Immature natural killer cell (primary cell): ENCODE measurements around the gene ICE2. TPM values are rescaled to one million over a fixed set of nuclear protein-coding genes. Genes with fewer than 3 reads are reported as not detected.
A peak's percentile ranks its signal among the peaks of the same experiment; 100 is the strongest.

Source experiments
- DNase-seq, 3 donors: peaks; one replicate each; pipeline ENCODE4 v3.0.0; 2022; ENCODE audit warnings: mixed read lengths in 1 of 3
- H3K27ac Mint-ChIP-seq, 6 donors: one replicate each; pipeline ENCODE4 v1.8.0; 2020; ENCODE audit warnings: mixed read lengths in 6 of 6, mild to moderate bottlenecking in 5 of 6, inconsistent platforms in 4 of 6, moderate library complexity in 3 of 6
- H3K27me3 Mint-ChIP-seq, 3 donors: one replicate each; pipeline ENCODE4 v1.8.0; 2020 to 2021; ENCODE audit warnings: low read depth in 3 of 3, mild to moderate bottlenecking in 3 of 3, mixed read lengths in 3 of 3, moderate library complexity in 3 of 3, inconsistent platforms in 1 of 3
- H3K36me3 Mint-ChIP-seq, 3 donors: one replicate each; pipeline ENCODE4 v1.8.0; 2020; ENCODE audit warnings: mixed read lengths in 3 of 3, inconsistent platforms in 2 of 3, mild to moderate bottlenecking in 2 of 3
- H3K4me1 Mint-ChIP-seq, 2 donors: one replicate each; pipeline ENCODE4 v1.8.0; 2020; ENCODE audit warnings: inconsistent platforms in 2 of 2, mild to moderate bottlenecking in 2 of 2, mixed read lengths in 2 of 2, moderate library complexity in 1 of 2
- H3K4me3 Mint-ChIP-seq, 5 donors: one replicate each; pipeline ENCODE4 v1.8.0; 2020; ENCODE audit warnings: mild to moderate bottlenecking in 5 of 5, mixed read lengths in 5 of 5, inconsistent platforms in 3 of 5, moderate library complexity in 3 of 5
- H3K9me3 Mint-ChIP-seq, 6 donors: one replicate each; pipeline ENCODE4 v1.8.0; 2020; ENCODE audit warnings: mild to moderate bottlenecking in 6 of 6, mixed read lengths in 6 of 6, inconsistent platforms in 4 of 6, moderate library complexity in 3 of 6
- polyA plus RNA-seq, 3 donors: library from polyadenylated mRNA; unstranded; fragments of 300-500 nt; fragmentation: Illumina TruSeq; gene quantifications; one replicate each; pipeline ENCODE4 v1.2.3, GENCODE V29; 2021

ICE2 gene
- polyA plus RNA-seq, 3 donors from 2014 or later, result 26.5 to 40.7 (median 33.4) TPM

GRCh38 chr15:60371175-60372051, 107.5 kb downstream of the ICE2 start:
- H3K4me1 Mint-ChIP-seq, result peaks cover 3 to 13% of the 10 kb centered on the region in 2 donors
- peaks cover 0 to 26% (median 14%) of the 10 kb centered on the region in 3 donors for H3K36me3 Mint-ChIP-seq
- peaks cover 0 to 1% (median 0%) of the 10 kb centered on the region in 3 donors for H3K27me3 Mint-ChIP-seq
- no peak overlapping the region for H3K4me3 Mint-ChIP-seq
- H3K27ac Mint-ChIP-seq, result peak overlapping the region in 1 of 6 donors; percentile 6
- no peaks in the 10 kb centered on the region for H3K9me3 Mint-ChIP-seq
- DNase-seq, result no peak

- DNase-seq, result no peak
- no peaks in the 10 kb centered on the region for H3K9me3 Mint-ChIP-seq
- H3K27me3 Mint-ChIP-seq, result no peaks in the 10 kb centered on the region
- H3K4me1 Mint-ChIP-seq, result peaks cover 3 to 13% of the 10 kb centered on the region in 2 donors
- H3K27ac Mint-ChIP-seq, result peak overlapping the region in 1 of 6 donors; percentile 58
- H3K4me3 Mint-ChIP-seq, result no peak overlapping the region
- H3K36me3 Mint-ChIP-seq, result peaks cover 0 to 21% (median 13%) of the 10 kb centered on the region in 3 donors
Observed at GRCh38 chr15:60370869-60371136, 108.1 kb downstream of the ICE2 start.

- Mint-ChIP-seq H3K9me3 (no peaks in the 10 kb centered on the region), H3K27me3 (no peaks in the 10 kb centered on the region), H3K4me1 (peaks cover 4 to 16% of the 10 kb centered on the region in 2 donors), H3K4me3 (no peak overlapping the region), H3K36me3 (peaks cover 3 to 19% (median 11%) of the 10 kb centered on the region in 3 donors), H3K27ac (peak overlapping the region in 1 of 6 donors; percentile 58)
- no peak for DNase-seq
Observed at GRCh38 chr15:60370105-60370868, 108.7 kb downstream of the ICE2 start.

- Mint-ChIP-seq H3K27me3 (no peaks in the 10 kb centered on the region), H3K9me3 (no peaks in the 10 kb centered on the region), H3K36me3 (peaks cover 5 to 19% (median 11%) of the 10 kb centered on the region in 3 donors), H3K4me3 (no peak overlapping the region), H3K27ac (no peak overlapping the region), H3K4me1 (peaks cover 5 to 18% of the 10 kb centered on the region in 2 donors)
- DNase-seq, result no peak
Observed at GRCh38 chr15:60369696-60370095, 109.2 kb downstream of the ICE2 start.

Other genes starting within 250 kb of the ICE2 start
- gene ANXA2, start 81.2 kb downstream of the ICE2 start, polyA plus RNA-seq, result 100 to 1,000 TPM; 358 to 849 (median 423) TPM